Breast epithelium (tissue), 3 donors: ENCODE results near the gene RNF141.

Source experiments
- POLR2A ChIP-seq: fragments of 450-650 bp; IDR thresholded peaks from one replicate; pipeline ENCODE4 v1.6.1; 2016; ENCODE audit warnings: antibody characterized with exemption, mild to moderate bottlenecking, moderate library complexity
- POLR2AphosphoS5 ChIP-seq, 3 donors: sonication (generic); formaldehyde crosslinking; IDR thresholded peaks; one replicate each; pipeline ENCODE4 v1.6.1; 2017; ENCODE audit warnings: antibody characterized with exemption in 3 of 3
- TF ChIP-seq, protein P1 (sequence below), 3 donors: fragments of 450-650 bp; IDR thresholded peaks; one replicate each; pipeline ENCODE4 v1.5.1; 2016 to 2017; ENCODE audit warnings: antibody characterized with exemption in 3 of 3, mild to moderate bottlenecking in 3 of 3, moderate library complexity in 3 of 3

GRCh38 chr11:10584071-10584501, 43.1 kb upstream of the RNF141 start:
- TF ChIP-seq, protein P1, sequence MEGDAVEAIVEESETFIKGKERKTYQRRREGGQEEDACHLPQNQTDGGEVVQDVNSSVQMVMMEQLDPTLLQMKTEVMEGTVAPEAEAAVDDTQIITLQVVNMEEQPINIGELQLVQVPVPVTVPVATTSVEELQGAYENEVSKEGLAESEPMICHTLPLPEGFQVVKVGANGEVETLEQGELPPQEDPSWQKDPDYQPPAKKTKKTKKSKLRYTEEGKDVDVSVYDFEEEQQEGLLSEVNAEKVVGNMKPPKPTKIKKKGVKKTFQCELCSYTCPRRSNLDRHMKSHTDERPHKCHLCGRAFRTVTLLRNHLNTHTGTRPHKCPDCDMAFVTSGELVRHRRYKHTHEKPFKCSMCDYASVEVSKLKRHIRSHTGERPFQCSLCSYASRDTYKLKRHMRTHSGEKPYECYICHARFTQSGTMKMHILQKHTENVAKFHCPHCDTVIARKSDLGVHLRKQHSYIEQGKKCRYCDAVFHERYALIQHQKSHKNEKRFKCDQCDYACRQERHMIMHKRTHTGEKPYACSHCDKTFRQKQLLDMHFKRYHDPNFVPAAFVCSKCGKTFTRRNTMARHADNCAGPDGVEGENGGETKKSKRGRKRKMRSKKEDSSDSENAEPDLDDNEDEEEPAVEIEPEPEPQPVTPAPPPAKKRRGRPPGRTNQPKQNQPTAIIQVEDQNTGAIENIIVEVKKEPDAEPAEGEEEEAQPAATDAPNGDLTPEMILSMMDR (IDR thresholded peaks at IDR 0.05), result no peak
- TF ChIP-seq POLR2AphosphoS5 (IDR thresholded peaks at IDR 0.05) (no peak), POLR2A (no peak)
